Ramos (cell line): ENCODE data around the gene TRAF3IP1.

ENCODE experiments used
- in situ Hi-C: fragments of 300-500 bp; cut with MboI; formaldehyde crosslinking; loops from one replicate; pipeline ENCODE4 v1.14.3; 2022; ENCODE audit warnings: low sequenced_read_pairs; ENCODE audit not compliant: unreplicated experiment

Gene TRAF3IP1

DNA sequence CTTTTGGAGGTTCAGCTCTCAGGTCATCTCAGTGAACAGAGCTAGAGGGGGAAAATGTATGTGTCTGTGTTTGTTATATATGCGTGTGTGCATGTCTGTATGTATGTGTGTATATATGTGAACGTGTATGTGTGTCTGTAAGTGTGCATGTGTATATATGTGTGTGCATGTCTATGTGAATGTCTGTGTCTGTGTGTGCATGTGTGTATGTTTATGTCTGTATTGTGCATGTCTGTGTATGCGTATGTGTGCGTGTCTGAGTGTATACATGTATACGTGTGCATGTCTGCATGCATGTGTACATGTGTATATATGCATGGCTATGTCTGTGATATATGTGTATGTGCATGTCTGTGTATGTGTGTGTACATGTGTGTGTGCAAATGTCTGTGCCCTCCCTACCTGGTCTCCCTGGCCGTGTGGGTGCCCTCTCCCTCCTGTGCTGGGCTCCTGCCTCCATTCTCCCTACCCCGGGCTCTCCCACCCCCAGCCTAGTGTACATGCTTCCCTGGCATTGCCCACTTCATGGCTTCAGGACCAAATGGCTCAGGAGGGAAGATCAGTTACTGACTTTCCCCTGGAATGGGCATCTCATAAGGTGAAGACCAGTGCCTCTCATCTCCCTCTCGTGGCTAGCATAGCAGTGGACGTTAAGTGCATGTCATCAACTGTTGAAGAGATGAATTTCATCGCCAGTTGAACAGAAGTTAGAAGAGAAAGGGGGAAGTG lies 49.9 kb downstream of the TRAF3IP1 start:
- in situ Hi-C loops = loop anchor here (25.0 kb wide), 1 partner anchor 417 kb away; no protein-coding TSS in a partner anchor

- in situ Hi-C loops = loop anchor here (25.0 kb wide), 1 partner anchor 416 kb away; no protein-coding TSS in a partner anchor
These were observed 50.6 kb downstream of the TRAF3IP1 start for GRCh38 chr2:238370823-238371372.

GRCh38 chr2:238372277-238372676 lies 52.0 kb downstream of the TRAF3IP1 start:
- in situ Hi-C loops = loop anchor here (25.0 kb wide), 1 partner anchor 415 kb away; no protein-coding TSS in a partner anchor

- in situ Hi-C loops = no loop called here
These were observed 56.6 kb downstream of the TRAF3IP1 start for GRCh38 chr2:238376884-238377391.

DNA sequence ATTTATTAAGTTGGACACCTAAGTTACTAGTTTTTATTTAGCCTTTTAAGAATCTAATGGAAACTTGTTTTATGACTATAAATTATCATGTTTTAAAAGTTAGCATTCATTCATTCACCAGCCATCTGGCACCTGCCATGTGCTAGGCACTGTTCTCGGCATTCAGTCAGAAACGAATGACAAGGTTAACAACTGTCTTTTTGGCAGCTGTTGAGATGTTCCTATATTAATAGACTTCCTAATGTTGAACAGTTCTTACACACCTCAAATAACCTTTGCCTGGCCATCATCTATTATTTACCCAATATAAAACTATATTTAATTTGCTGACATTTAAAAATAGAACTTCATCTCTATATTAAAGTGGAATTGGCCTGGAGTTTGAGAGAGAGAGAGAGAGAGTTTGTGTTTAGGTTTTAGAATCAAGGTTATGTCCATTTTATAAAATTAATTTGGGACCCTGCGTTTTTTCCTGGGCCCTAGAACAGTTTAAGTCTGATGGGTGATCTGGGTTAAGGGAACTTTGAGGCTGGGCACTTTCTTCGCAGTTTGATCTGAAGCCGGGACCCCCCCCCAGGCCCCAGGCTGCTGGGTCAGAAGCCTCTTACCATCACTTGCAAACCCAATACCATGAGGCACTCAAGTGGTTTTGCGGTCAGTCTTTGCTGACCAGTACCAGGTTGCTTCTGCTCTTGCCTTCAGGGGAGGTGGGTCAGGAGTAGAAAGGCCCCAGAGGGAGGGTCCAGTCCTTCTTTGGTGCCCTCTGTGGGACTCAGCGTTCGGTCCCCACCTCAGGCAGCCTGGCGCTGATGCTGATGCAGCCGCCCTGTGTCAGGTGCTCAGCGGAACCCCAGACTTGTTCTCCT lies 58.1 kb downstream of the TRAF3IP1 start:
- in situ Hi-C loops = no loop called here

GRCh38 chr2:238379096-238379810 lies 58.9 kb downstream of the TRAF3IP1 start:
- in situ Hi-C loops = no loop called here

DNA sequence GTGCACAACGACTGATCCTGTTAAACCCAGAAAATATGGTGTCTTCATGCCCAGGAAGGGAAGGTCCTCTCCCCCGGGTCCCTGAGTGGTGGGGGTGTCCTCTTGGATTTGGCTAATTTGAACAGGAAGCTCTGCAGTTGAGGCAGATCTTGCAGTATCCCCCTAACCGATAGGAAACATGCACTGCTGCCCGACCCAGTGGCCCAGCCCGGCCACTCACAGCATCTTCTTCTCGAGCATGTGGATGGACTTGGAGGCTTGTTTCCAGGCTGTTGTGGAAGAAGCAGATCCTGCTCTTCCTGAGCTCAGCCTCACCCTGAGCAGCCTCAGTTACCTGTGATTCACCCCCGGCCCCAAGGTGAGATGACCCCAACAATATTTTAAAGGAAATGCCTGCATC lies 60.0 kb downstream of the TRAF3IP1 start:
- in situ Hi-C loops = no loop called here

DNA sequence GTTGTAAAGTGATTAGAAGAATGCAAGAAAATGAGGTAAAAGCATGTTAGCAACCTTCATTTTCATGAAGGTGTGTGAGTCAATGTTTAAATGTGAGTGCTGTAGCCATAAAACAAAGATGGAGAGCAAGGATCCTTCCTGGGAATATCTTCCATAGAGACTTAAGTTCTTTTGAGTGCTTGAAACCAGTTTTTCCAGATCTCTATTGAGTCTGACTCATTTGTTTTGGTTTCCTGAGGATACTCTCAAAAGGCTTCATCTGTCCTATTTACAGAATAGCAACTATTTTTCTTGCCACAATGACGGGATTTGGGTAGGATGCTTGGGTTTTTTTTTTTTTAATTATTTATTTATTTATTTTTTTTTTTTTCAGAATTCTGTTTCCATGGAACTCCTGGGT lies 60.5 kb downstream of the TRAF3IP1 start:
- in situ Hi-C loops = no loop called here

- in situ Hi-C loops = no loop called here
These were observed 61.2 kb downstream of the TRAF3IP1 start for GRCh38 chr2:238381341-238382115.

GRCh38 chr2:238382381-238382781 lies 62.1 kb downstream of the TRAF3IP1 start:
- in situ Hi-C loops = no loop called here

DNA sequence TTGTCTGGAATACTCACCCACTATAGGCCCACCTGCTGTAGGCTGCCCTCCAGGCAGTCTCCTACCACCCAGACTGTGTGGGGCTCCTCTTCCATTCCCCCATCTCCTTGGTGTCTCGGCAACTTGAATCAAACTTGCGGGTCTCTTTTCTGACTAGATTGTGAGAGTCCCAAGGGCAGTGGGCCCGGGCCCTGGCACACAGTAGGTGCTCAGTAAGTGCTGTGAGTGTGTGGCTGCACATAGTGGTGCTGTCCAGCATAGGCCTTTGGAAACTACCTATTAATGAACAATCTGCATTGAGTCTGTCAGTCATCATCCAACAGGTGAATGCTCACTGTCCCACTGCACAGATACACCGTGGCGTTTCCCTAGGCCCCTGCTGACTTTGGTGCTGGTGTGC lies 62.8 kb downstream of the TRAF3IP1 start:
- in situ Hi-C loops = no loop called here

- in situ Hi-C loops = no loop called here
These were observed 63.5 kb downstream of the TRAF3IP1 start for GRCh38 chr2:238383743-238384380.

- in situ Hi-C loops = no loop called here
These were observed 67.0 kb downstream of the TRAF3IP1 start for GRCh38 chr2:238387332-238387731.

DNA sequence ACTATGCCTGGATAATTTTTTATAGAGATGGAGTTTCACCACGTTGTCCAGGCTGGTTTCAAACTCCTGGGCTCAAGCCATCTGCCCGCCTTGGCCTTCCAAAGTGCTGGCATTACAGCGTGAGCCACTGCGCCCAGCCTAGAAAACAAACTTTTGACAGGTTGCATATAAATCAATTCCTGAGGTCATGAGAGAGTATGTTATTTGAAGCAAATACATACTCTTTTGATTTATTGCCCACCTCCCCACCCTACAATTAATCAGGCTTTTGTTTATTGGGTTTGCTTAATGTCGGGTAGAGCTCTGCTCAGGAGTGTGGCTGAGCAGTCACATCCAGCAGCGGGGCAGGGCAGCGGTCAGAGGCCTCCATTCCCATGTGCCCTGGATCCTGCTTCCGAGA lies 68.5 kb downstream of the TRAF3IP1 start:
- in situ Hi-C loops = no loop called here

DNA sequence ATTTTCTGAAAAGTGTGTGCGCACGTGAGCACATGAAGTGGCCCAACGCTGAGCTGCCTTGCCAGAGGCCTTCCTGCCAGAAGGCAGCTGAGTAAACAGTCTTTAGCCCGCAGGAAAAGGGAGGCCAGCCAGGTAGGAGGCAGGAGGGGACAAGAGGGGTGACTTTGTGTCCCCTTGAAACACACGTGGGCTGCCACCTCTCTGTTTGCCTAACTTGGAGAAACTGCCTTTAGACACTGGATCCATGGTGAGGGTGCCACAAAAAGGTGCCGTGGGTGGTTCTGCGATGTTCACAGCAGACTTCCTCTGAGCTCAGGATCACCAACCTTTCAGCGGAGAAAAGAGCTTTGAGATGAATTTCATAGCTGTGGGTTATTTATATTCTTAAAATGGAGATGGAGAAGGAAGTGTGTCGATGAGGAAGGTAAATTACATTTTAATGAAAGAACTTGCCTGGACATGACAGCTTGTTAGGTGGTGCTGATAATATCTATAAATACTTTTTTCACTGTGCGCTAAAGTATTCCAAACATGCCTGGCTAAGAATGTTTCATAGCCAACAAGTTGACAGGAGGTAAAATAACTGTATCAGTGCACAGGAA lies 69.8 kb downstream of the TRAF3IP1 start:
- in situ Hi-C loops = no loop called here

GRCh38 chr2:238391042-238391689 lies 70.8 kb downstream of the TRAF3IP1 start:
- in situ Hi-C loops = no loop called here

GRCh38 chr2:238396663-238397062 lies 76.3 kb downstream of the TRAF3IP1 start:
- in situ Hi-C loops = no loop called here

- in situ Hi-C loops = no loop called here
These were observed 77.0 kb downstream of the TRAF3IP1 start for GRCh38 chr2:238397356-238397755.
